Spleen (tissue), 11 donors: ENCODE measurements around the gene UBE2E2. TPM values are rescaled to one million over a fixed set of nuclear protein-coding genes. Genes with fewer than 3 reads are reported as not detected.

ENCODE experiments used
- DNase-seq: peaks from one replicate; pipeline ENCODE4 v3.0.0-alpha.2; 2020
- H3K27ac ChIP-seq, 8 donors: fragments of 200-600 bp; sonication (generic) in 7 of 8; 1 replicate in 4 of 8; 2 replicates in 4 of 8; pipeline versions ENCODE4 v1.5.0 to v1.8.0; 2016 to 2021; ENCODE audit warnings: inconsistent platforms in 4 of 8, mild to moderate bottlenecking in 4 of 8, moderate library complexity in 1 of 8
- H3K27me3 ChIP-seq, 7 donors: fragments of 200-600 bp; sonication (generic) in 6 of 7; replicated peaks in 1 of 7; 1 replicate in 4 of 7; 2 replicates in 3 of 7; pipeline versions ENCODE4 v1.5.0 to v1.8.0; 2016 to 2021; ENCODE audit warnings: inconsistent platforms in 3 of 7, mild to moderate bottlenecking in 1 of 7
- H3K36me3 ChIP-seq, 6 donors: fragments of 200-600 bp; sonication (generic) in 5 of 6; 1 replicate in 4 of 6; 2 replicates in 2 of 6; pipeline versions ENCODE4 v1.5.0 to v1.8.0; 2016 to 2021; ENCODE audit warnings: inconsistent platforms in 2 of 6
- H3K4me1 ChIP-seq, 6 donors: fragments of 200-600 bp; sonication (generic) in 5 of 6; 1 replicate in 3 of 6; 2 replicates in 3 of 6; pipeline versions ENCODE4 v1.5.0 to v1.8.0; 2016 to 2021; ENCODE audit warnings: inconsistent platforms in 3 of 6
- H3K4me3 ChIP-seq, 8 donors: fragments of 200-600 bp; sonication (generic) in 7 of 8; 1 replicate in 4 of 8; 2 replicates in 4 of 8; pipeline versions ENCODE4 v1.5.0 to v1.8.0; 2016 to 2021; ENCODE audit warnings: inconsistent platforms in 4 of 8, mild to moderate bottlenecking in 4 of 8, moderate library complexity in 2 of 8
- H3K9me3 ChIP-seq, 8 donors: fragments of 200-600 bp; sonication (generic) in 7 of 8; 1 replicate in 4 of 8; 2 replicates in 4 of 8; pipeline versions ENCODE4 v1.5.0 to v1.8.0; 2016 to 2021; ENCODE audit warnings: inconsistent platforms in 4 of 8
- POLR2A ChIP-seq, 3 donors: fragments of 450-650 bp; IDR thresholded peaks; one replicate each; pipeline ENCODE4 v1.5.1; 2017; ENCODE audit warnings: antibody characterized with exemption in 3 of 3, mild to moderate bottlenecking in 1 of 3
- POLR2AphosphoS5 ChIP-seq, 3 donors: sonication (generic); formaldehyde crosslinking; IDR thresholded peaks; one replicate each; pipeline ENCODE4 v1.5.1; 2017; ENCODE audit warnings: antibody characterized with exemption in 3 of 3
- WGBS, 5 donors: extraction: QIAGEN DNeasy Blood & Tissue Kit in 3 of 5; methylation state at CpG; one replicate each; pipeline versions ENCODE4 v1.1.5 to v1.1.7; 2013 to 2018; 5-methylcytosine and 5-hydroxymethylcytosine counted together
- intact Hi-C: fragments of 100-400 bp; cut with DNase I; formaldehyde crosslinking; loops from one replicate; pipeline ENCODE4 v1.15.0; 2023; ENCODE audit warnings: low total_unique reads
- polyA plus RNA-seq, 3 donors: library from polyadenylated mRNA; stranded (reverse); fragments of 200-250 nt; gene quantifications; one replicate each; pipeline ENCODE4 v1.2.1, GENCODE V29; 2013
- total RNA-seq, 7 donors: library from RNA; depleted of rRNA in 3 of 7; stranded (reverse); fragments of >200 nt in 3 of 7; fragmentation: NEBNext Ultra II Directional in 4 of 7; extraction: Animal tissue kit (Norgen Biotek cat#: 25700) in 4 of 7; gene quantifications; one replicate each; pipeline versions ENCODE4 v1.1.0 to v1.2.1, GENCODE V29; 2016 to 2021
- TF ChIP-seq, protein P1 (sequence below), 11 experiments: fragments of 200-600 bp in 7 of 11; fragments of 450-650 bp in 4 of 11; sonication (generic) in 4 of 11; IDR thresholded peaks in 8 of 11; conservative IDR thresholded peaks in 3 of 11; 1 replicate in 7 of 11; 2 replicates in 4 of 11; pipeline versions ENCODE4 v1.4.0 to v1.8.0; 2016 to 2021; ENCODE audit warnings: antibody characterized with exemption in 11 of 11, inconsistent platforms in 4 of 11, mild to moderate bottlenecking in 1 of 11
- donor health status: healthy with polysubstance abuse.
- donor health status: DM: no; HTN: no; CAD: no; lungs with moderate emphysema.
- donor health status: DM: no; HTN: no; CAD: no.
- donor health status: Bipolar disorder and iron deficiency.
- donor health status: healthy.
- donor health status: DM: no; HTN: no; CAD: no.
- donor health status: DM: yes; HTN: yes; CAD: no.

UBE2E2 gene
- total and polyA plus RNA-seq, 10 donors, result 27.9 to 87.6 (median 41.2) TPM

DNA sequence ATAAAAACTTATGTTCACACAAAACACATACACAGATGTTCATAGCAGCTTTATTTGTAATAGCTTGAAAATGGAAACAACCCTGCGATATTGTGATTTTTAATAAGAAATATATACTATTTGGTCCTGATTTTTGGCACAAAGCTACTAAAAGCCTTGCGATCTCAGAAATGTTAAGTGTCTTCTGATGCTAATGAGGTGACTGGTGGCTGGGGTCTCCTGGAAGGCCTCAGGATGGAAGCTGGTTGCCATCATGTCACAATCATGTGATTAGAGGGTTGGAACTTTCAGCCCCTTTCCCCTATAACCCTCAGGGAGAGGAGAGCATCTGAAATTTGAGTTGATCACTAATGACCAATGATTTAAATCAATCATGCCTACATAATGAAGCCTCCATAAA, 324.2 kb downstream of the UBE2E2 start:
- TF ChIP-seq POLR2AphosphoS5 (IDR thresholded peaks at IDR 0.05), result no peak
- Histone ChIP-seq H3K27ac (no peak overlapping the region), H3K36me3 (no peaks in the 10 kb centered on the region), H3K4me1 (no peaks in the 10 kb centered on the region), H3K9me3 (no peaks in the 10 kb centered on the region), H3K4me3 (no peak overlapping the region), H3K27me3 (no peaks in the 10 kb centered on the region)
- intact Hi-C loops, result no loop called here
- 96 to 99% (median 99%) methylated on average over 2 of the region's 2 CpGs for WGBS, 5 donors
- no peak for DNase-seq

DNA sequence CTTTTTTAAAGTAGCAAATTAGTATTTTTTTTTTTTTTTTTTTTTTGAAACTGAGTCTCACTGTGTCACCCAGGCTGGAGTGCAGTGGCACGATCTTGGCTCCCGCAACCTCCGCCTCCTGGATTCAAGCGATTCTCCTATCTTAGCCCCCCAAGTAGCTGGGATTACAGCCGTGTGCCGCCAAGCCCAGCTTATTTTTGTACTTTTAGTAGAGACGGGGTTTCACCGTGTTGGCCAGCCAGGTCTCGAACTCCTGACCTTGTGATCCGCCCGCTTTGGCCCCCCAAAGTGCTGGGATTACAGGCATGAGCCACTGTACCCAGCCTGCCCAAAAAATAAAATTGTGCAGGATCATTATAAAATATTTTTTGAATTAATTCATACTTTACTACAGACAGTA, 330.5 kb downstream of the UBE2E2 start:
- no peak for TF ChIP-seq POLR2AphosphoS5 (IDR thresholded peaks at IDR 0.05)
- TF ChIP-seq, protein P1, sequence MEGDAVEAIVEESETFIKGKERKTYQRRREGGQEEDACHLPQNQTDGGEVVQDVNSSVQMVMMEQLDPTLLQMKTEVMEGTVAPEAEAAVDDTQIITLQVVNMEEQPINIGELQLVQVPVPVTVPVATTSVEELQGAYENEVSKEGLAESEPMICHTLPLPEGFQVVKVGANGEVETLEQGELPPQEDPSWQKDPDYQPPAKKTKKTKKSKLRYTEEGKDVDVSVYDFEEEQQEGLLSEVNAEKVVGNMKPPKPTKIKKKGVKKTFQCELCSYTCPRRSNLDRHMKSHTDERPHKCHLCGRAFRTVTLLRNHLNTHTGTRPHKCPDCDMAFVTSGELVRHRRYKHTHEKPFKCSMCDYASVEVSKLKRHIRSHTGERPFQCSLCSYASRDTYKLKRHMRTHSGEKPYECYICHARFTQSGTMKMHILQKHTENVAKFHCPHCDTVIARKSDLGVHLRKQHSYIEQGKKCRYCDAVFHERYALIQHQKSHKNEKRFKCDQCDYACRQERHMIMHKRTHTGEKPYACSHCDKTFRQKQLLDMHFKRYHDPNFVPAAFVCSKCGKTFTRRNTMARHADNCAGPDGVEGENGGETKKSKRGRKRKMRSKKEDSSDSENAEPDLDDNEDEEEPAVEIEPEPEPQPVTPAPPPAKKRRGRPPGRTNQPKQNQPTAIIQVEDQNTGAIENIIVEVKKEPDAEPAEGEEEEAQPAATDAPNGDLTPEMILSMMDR (IDR thresholded peaks at IDR 0.05 in 8 of 11, conservative IDR thresholded peaks at IDR 0.05 in 3 of 11), result no peak
- TF ChIP-seq POLR2A (IDR thresholded peaks at IDR 0.05), result no peak
- Histone ChIP-seq H3K4me1 (no peaks in the 10 kb centered on the region), H3K27ac (no peak overlapping the region), H3K4me3 (no peak overlapping the region), H3K27me3 (no peaks in the 10 kb centered on the region), H3K36me3 (no peaks in the 10 kb centered on the region), H3K9me3 (no peaks in the 10 kb centered on the region)
- DNase-seq, result no peak
- intact Hi-C loops, result no loop called here
- WGBS, 5 donors, result 95 to 100% (median 97%) methylated on average over 11 of the region's 11 CpGs

DNA sequence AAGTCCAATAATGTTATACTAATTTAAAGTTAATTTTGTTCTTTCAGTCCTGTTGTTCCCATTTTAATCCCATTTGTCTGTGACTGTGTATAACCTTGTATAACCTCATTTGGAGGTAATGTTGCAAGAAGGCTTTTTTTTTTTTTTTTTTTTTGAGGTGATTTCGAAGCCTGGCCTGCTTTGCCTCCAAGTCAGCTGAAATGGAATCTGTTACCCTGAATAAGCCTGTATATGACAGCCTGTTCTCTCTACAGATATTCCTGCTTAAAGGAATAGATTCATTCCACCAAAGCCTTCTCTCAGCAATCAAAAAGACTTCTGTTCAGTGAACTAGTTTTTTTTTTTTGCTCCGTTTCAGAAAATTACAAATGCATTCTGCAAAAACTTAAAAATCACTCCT, 330.9 kb downstream of the UBE2E2 start:
- no peak overlapping the region for H3K4me3 ChIP-seq
- no peak for DNase-seq

DNA sequence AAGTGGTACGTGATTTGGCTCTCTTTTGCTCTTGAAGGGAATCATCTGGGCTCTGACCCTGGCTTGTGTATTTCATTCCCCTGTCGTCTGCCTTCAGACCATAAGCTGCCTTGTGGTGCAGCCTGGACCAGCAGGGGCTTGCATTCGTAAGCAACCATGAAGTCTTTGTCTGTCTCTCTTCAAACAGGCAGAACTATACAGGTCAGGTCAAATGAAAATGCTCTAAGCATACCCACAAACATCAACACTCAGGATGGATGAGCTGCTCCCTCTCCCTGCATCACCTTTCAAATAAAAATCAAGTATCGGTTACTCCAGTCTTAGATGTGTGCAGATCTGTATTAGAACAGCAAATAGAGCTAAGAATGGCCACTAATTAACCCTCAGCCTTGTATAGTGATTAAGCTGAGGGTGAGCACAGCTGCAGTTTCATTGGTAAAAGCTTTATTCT, 334.0 kb downstream of the UBE2E2 start:
- TF ChIP-seq POLR2AphosphoS5 (IDR thresholded peaks at IDR 0.05) (no peak), POLR2A (IDR thresholded peaks at IDR 0.05) (no peak)
- TF ChIP-seq, protein P1 (IDR thresholded peaks at IDR 0.05 in 8 of 11, conservative IDR thresholded peaks at IDR 0.05 in 3 of 11), result no peak

More for the DNA sequence above, 330.9 kb downstream of the UBE2E2 start:
- 84 to 97% (median 91%) methylated on average over 2 of the region's 2 CpGs for WGBS, 5 donors
- Histone ChIP-seq H3K4me1 (no peaks in the 10 kb centered on the region), H3K27ac (no peak overlapping the region), H3K36me3 (no peaks in the 10 kb centered on the region), H3K9me3 (no peaks in the 10 kb centered on the region), H3K27me3 (no peaks in the 10 kb centered on the region)
- intact Hi-C loops, result no loop called here
- TF ChIP-seq POLR2AphosphoS5 (IDR thresholded peaks at IDR 0.05), result no peak
- no peak for TF ChIP-seq POLR2A (IDR thresholded peaks at IDR 0.05)
- TF ChIP-seq, protein P1 (IDR thresholded peaks at IDR 0.05 in 8 of 11, conservative IDR thresholded peaks at IDR 0.05 in 3 of 11), result no peak

DNA sequence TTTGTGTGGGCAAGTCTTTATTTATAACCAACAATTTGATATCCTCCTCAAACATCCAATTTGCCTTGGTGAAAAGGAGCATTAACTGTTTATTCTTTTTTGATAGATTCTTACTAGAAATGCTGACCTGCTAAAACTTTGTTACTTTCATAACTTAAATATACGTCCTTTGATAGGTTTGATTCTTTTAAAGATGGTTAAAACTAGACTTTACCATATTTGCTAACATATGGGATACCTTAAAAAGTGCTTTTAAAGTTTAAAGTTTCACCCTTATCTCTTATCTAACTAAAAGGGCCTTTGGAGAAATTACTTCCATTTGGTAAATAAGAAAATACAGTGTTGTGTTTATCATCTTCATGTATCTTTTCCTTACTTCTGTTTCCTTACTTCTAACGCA, 336.1 kb downstream of the UBE2E2 start:
- Histone ChIP-seq H3K4me3 (no peak overlapping the region), H3K27ac (no peak overlapping the region), H3K27me3 (no peaks in the 10 kb centered on the region), H3K36me3 (no peaks in the 10 kb centered on the region), H3K4me1 (no peaks in the 10 kb centered on the region), H3K9me3 (no peaks in the 10 kb centered on the region)
- no peak for DNase-seq
- 77 to 91% (median 89%) methylated on average over 2 of the region's 2 CpGs for WGBS, 5 donors
- intact Hi-C loops, result no loop called here
- TF ChIP-seq, protein P1 (IDR thresholded peaks at IDR 0.05 in 8 of 11, conservative IDR thresholded peaks at IDR 0.05 in 3 of 11), result no peak
- TF ChIP-seq POLR2A (IDR thresholded peaks at IDR 0.05) (no peak), POLR2AphosphoS5 (IDR thresholded peaks at IDR 0.05) (no peak)

More for the DNA sequence above, 334.0 kb downstream of the UBE2E2 start:
- no peak for DNase-seq
- 84 to 93% (median 89%) methylated on average over 4 of the region's 4 CpGs for WGBS, 5 donors
- Histone ChIP-seq H3K27ac (no peak overlapping the region), H3K9me3 (no peaks in the 10 kb centered on the region), H3K4me3 (no peak overlapping the region), H3K36me3 (no peaks in the 10 kb centered on the region), H3K4me1 (no peaks in the 10 kb centered on the region), H3K27me3 (no peaks in the 10 kb centered on the region)
- intact Hi-C loops, result no loop called here
